B cell (primary cell): ENCODE results near the gene CDKN1A.

Source experiments
- EZH2 ChIP-seq: IDR thresholded peaks from 2 replicates; pipeline ENCODE4 v1.6.1; 2012; ENCODE audit warnings: borderline replicate concordance, low read depth, mild to moderate bottlenecking, moderate library complexity, low read length; ENCODE audit not compliant: insufficient read depth, poor library complexity, severe bottlenecking
- TF ChIP-seq, protein P1 (sequence below): fragments of 200-600 bp; IDR thresholded peaks from one replicate; pipeline ENCODE4 v1.8.0; 2022; ENCODE audit warnings: antibody characterized with exemption, mild to moderate bottlenecking

DNA sequence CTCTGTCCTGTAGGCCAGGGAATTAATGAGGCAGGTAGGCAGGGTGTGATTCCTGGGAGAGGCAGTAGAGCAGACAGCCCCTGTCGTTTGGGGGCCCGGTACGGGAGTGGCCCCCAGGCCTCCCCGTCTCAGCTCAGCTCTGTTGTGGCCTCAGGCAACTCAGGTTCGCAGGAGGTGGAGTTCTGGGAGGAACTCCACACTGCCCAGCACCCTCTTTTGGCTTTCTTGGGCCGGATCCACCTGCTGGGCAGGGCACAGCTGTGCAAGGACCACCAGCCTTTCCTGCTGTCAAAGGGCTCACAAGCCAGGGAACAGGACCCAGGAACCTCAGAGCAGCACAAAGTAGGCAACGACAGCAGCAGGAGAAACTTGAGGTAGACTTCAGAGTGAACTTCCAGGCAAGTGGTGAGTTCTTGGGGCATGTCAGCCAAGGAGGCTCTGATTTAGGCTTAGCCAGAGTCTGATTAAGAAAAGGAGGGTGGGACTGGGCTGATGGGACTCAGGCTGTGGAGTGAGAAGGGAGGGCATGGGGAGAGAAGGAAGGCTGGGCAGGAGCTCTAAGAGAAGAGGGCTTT lies 56.1 kb downstream of the CDKN1A start:
- TF ChIP-seq, protein P1, sequence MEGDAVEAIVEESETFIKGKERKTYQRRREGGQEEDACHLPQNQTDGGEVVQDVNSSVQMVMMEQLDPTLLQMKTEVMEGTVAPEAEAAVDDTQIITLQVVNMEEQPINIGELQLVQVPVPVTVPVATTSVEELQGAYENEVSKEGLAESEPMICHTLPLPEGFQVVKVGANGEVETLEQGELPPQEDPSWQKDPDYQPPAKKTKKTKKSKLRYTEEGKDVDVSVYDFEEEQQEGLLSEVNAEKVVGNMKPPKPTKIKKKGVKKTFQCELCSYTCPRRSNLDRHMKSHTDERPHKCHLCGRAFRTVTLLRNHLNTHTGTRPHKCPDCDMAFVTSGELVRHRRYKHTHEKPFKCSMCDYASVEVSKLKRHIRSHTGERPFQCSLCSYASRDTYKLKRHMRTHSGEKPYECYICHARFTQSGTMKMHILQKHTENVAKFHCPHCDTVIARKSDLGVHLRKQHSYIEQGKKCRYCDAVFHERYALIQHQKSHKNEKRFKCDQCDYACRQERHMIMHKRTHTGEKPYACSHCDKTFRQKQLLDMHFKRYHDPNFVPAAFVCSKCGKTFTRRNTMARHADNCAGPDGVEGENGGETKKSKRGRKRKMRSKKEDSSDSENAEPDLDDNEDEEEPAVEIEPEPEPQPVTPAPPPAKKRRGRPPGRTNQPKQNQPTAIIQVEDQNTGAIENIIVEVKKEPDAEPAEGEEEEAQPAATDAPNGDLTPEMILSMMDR = no peak
- no peak for TF ChIP-seq EZH2
